ENCODE results near the gene UBE2F. TPM values are rescaled to one million over a fixed set of nuclear protein-coding genes. Genes with fewer than 3 reads are reported as not detected.

The UBE2F gene
- polyA plus RNA-seq, 2 of the 4 experiments (the other 2 are of a cell fraction): 49.7 to 81.1 TPM

DNA sequence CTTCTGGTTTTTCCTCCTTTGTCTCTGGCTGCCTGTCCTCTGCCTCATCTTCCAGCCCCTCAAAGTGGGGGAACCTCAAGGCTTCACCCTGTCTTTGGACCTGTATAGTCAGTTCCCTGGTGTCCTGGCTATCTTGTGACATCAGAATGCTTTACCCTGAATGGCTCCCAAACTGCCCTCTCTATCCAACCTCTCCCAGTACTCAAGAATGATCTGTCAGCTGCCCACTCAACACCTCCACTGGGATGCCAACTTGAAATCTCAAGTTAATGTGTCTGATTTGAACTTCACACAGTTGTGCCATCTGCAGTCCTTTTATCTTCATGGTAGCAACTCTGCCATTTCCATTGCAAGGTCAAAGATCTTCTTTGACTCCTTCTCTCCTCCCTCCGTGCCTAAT lies 43.8 kb downstream of the UBE2F start:
- DNase-seq (ENCODE audit: low read depth in 1 of 2, low spot score in 1 of 2): no peak
- WGBS (ENCODE audit: missing lambda C conversion rate): 86% methylated on average over 1 of the region's 1 CpG
- no peaks in the 10 kb centered on the region for H3K9me3 ChIP-seq
- no peak overlapping the region for H3K4me3 ChIP-seq
- no peak for TF ChIP-seq HOXB13 (CRISPR knock-in tag; IDR thresholded peaks at IDR 0.05; ENCODE audit: low read depth)
- TF ChIP-seq RAD21 (conservative IDR thresholded peaks at IDR 0.05 in 1 of 2, IDR thresholded peaks at IDR 0.05 in 1 of 2): no peak
- TF ChIP-seq SREBF2 (IDR thresholded peaks at IDR 0.05): no peak
- TF ChIP-seq GATA3 (IDR thresholded peaks at IDR 0.05; ENCODE audit: borderline replicate concordance): no peak
- TF ChIP-seq MAFK (IDR thresholded peaks at IDR 0.05; ENCODE audit: partially characterized antibody): no peak
- TF ChIP-seq, protein P1, sequence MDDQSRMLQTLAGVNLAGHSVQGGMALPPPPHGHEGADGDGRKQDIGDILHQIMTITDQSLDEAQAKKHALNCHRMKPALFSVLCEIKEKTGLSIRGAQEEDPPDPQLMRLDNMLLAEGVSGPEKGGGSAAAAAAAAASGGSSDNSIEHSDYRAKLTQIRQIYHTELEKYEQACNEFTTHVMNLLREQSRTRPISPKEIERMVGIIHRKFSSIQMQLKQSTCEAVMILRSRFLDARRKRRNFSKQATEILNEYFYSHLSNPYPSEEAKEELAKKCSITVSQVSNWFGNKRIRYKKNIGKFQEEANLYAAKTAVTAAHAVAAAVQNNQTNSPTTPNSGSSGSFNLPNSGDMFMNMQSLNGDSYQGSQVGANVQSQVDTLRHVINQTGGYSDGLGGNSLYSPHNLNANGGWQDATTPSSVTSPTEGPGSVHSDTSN (IDR thresholded peaks at IDR 0.05): no peak
- TF ChIP-seq ZNF302 (CRISPR knock-in tag; IDR thresholded peaks at IDR 0.05): no peak
- no peak for TF ChIP-seq FOXS1 (CRISPR knock-in tag; IDR thresholded peaks at IDR 0.05)
- TF ChIP-seq USF2 (IDR thresholded peaks at IDR 0.05): no peak
- no peak for TF ChIP-seq FOSB (CRISPR knock-in tag; IDR thresholded peaks at IDR 0.05)
- TF ChIP-seq, protein P2, sequence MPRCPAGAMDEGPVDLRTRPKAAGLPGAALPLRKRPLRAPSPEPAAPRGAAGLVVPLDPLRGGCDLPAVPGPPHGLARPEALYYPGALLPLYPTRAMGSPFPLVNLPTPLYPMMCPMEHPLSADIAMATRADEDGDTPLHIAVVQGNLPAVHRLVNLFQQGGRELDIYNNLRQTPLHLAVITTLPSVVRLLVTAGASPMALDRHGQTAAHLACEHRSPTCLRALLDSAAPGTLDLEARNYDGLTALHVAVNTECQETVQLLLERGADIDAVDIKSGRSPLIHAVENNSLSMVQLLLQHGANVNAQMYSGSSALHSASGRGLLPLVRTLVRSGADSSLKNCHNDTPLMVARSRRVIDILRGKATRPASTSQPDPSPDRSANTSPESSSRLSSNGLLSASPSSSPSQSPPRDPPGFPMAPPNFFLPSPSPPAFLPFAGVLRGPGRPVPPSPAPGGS (IDR thresholded peaks at IDR 0.05): no peak
- TF ChIP-seq, protein P3, sequence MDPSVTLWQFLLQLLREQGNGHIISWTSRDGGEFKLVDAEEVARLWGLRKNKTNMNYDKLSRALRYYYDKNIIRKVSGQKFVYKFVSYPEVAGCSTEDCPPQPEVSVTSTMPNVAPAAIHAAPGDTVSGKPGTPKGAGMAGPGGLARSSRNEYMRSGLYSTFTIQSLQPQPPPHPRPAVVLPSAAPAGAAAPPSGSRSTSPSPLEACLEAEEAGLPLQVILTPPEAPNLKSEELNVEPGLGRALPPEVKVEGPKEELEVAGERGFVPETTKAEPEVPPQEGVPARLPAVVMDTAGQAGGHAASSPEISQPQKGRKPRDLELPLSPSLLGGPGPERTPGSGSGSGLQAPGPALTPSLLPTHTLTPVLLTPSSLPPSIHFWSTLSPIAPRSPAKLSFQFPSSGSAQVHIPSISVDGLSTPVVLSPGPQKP (IDR thresholded peaks at IDR 0.05; ENCODE audit: low read depth, low read length): no peak
- no peak for TF ChIP-seq NR3C1 (IDR thresholded peaks at IDR 0.05)
- no peak for TF ChIP-seq ZSCAN20 (CRISPR knock-in tag; IDR thresholded peaks at IDR 0.05)
- TF ChIP-seq ZFP36 (IDR thresholded peaks at IDR 0.05; ENCODE audit: borderline replicate concordance, partially characterized antibody): no peak
- TF ChIP-seq EHMT2 (IDR thresholded peaks at IDR 0.05; ENCODE audit: low read depth): no peak
- no peak for TF ChIP-seq CHD4 (IDR thresholded peaks at IDR 0.05; ENCODE audit: borderline replicate concordance)
- CTCF ChIA-PET: no interaction called here
- no peak overlapping the region for H3K4me2 ChIP-seq
- ATAC-seq: no peak
- FAIRE-seq: no peak
- H3K27ac ChIP-seq: no peak overlapping the region
- H3K4me1 ChIP-seq: no peaks in the 10 kb centered on the region
- POLR2A ChIA-PET: no interaction called here

- FAIRE-seq (no peak), DNase-seq (ENCODE audit: low read depth in 1 of 2, low spot score in 1 of 2) (no peak), ATAC-seq (no peak)
- TF ChIP-seq KDM1A (IDR thresholded peaks at IDR 0.05; ENCODE audit: low read depth) (no peak), EHF (CRISPR knock-in tag; IDR thresholded peaks at IDR 0.05) (no peak), RFX5 (IDR thresholded peaks at IDR 0.05) (no peak), NR3C1 (IDR thresholded peaks at IDR 0.05) (no peak), RCOR1 (IDR thresholded peaks at IDR 0.05; ENCODE audit: low read depth, low read length) (no peak), FOSB (CRISPR knock-in tag; IDR thresholded peaks at IDR 0.05) (no peak), HEYL (CRISPR knock-in tag; IDR thresholded peaks at IDR 0.05) (no peak), BHLHE40 (IDR thresholded peaks at IDR 0.05; ENCODE audit: low read depth, low read length) (no peak), RAD21 (conservative IDR thresholded peaks at IDR 0.05 in 1 of 2, IDR thresholded peaks at IDR 0.05 in 1 of 2) (no peak)
- CTCF ChIA-PET: interaction anchor here (0.6 kb wide), 1 partner anchor 42 kb away, joined by 3 read pairs; no protein-coding TSS in a partner anchor
- no peak overlapping the region for H3K27ac ChIP-seq
- no peak overlapping the region for H3K4me3 ChIP-seq
- 92% methylated on average over 7 of the region's 7 CpGs for WGBS (ENCODE audit: missing lambda C conversion rate)
- no peaks in the 10 kb centered on the region for H3K9me3 ChIP-seq
- POLR2A ChIA-PET: no interaction called here
- no peak overlapping the region for H3K4me2 ChIP-seq
- H3K4me1 ChIP-seq: no peaks in the 10 kb centered on the region
Measured at GRCh38 chr2:238013806-238014205, 47.0 kb downstream of the UBE2F start.

All from A549 (cell line).